Keratinocyte (primary cell): Measurements from ENCODE around the gene RLN2. TPM values are rescaled to one million over a fixed set of nuclear protein-coding genes. Genes with fewer than 3 reads are reported as not detected.

Experiments used
- DNase-seq: peaks from one replicate; pipeline ENCODE4 v3.0.0-alpha.2; 2011; ENCODE audit warnings: low read depth, missing footprints, low spot score
- FAIRE-seq: peaks from 2 replicates; lab custom pipeline; 2011; peaks lifted over from hg19 to GRCh38; lab: Jason Lieb, UNC
- H2AFZ ChIP-seq: 2 replicates; pipeline ENCODE4 v1.6.0; 2012; ENCODE audit warnings: low read length, control low read depth, inconsistent platforms; ENCODE audit not compliant: control insufficient read depth
- H3K27ac ChIP-seq: 2 replicates; pipeline ENCODE4 v1.5.1; 2011; ENCODE audit warnings: low read length; ENCODE audit not compliant: control insufficient read depth, insufficient read depth
- H3K27me3 ChIP-seq: 3 replicates; pipeline ENCODE4 v1.6.0; 2011; ENCODE audit warnings: low read length; ENCODE audit not compliant: control insufficient read depth, insufficient read depth; ENCODE audit errors: extremely low read depth
- H3K36me3 ChIP-seq, 2 experiments: 2 replicates in 1 of 2; 3 replicates in 1 of 2; pipeline ENCODE4 v1.5.1; 2011; ENCODE audit warnings: low read length in 2 of 2, mild to moderate bottlenecking in 1 of 2; ENCODE audit not compliant: control insufficient read depth in 2 of 2, insufficient read depth in 2 of 2; ENCODE audit errors: extremely low read depth in 1 of 2
- H3K4me1 ChIP-seq: 3 replicates; pipeline ENCODE4 v1.5.1; 2011; ENCODE audit warnings: low read length; ENCODE audit not compliant: control insufficient read depth, insufficient read depth; ENCODE audit errors: extremely low read depth
- H3K4me2 ChIP-seq: 3 replicates; pipeline ENCODE4 v1.6.0; 2011; ENCODE audit warnings: low read depth, low read length; ENCODE audit not compliant: control insufficient read depth, insufficient read depth; ENCODE audit errors: extremely low read depth
- H3K4me3 ChIP-seq, 3 experiments: fragments of 200-600 bp in 1 of 3; sonication (generic) in 1 of 3; 2 replicates in 2 of 3; 3 replicates in 1 of 3; pipeline ENCODE4 v1.5.1; 2011 to 2016; ENCODE audit warnings: low read length in 3 of 3, mild to moderate bottlenecking in 3 of 3, control low read depth in 2 of 3, inconsistent platforms in 1 of 3, low read depth in 1 of 3, mixed read lengths in 1 of 3, mixed run types in 1 of 3, moderate library complexity in 1 of 3; ENCODE audit not compliant: control insufficient read depth in 2 of 3, insufficient read depth in 2 of 3; ENCODE audit errors: extremely low read depth in 1 of 3
- H3K79me2 ChIP-seq: 2 replicates; pipeline ENCODE4 v1.6.0; 2012; ENCODE audit warnings: low read length; ENCODE audit not compliant: control insufficient read depth, insufficient read depth
- H3K9ac ChIP-seq: 3 replicates; pipeline ENCODE4 v1.6.0; 2011; ENCODE audit warnings: low read length; ENCODE audit not compliant: control insufficient read depth, insufficient read depth; ENCODE audit errors: extremely low read depth
- H3K9me1 ChIP-seq: 3 replicates; pipeline ENCODE4 v1.6.0; 2011; ENCODE audit warnings: low read length; ENCODE audit not compliant: control insufficient read depth, insufficient read depth; ENCODE audit errors: extremely low read depth
- H3K9me3 ChIP-seq: 2 replicates; pipeline ENCODE4 v1.5.1; 2012; ENCODE audit warnings: low read depth, low read length; ENCODE audit not compliant: control insufficient read depth
- H4K20me1 ChIP-seq: 3 replicates; pipeline ENCODE4 v1.6.0; 2011; ENCODE audit warnings: low read length; ENCODE audit not compliant: control insufficient read depth, insufficient read depth; ENCODE audit errors: extremely low read depth
- EZH2 ChIP-seq: IDR thresholded peaks from one replicate; pipeline ENCODE4 v1.6.1; 2012; ENCODE audit warnings: inconsistent platforms, mild to moderate bottlenecking, low read length, moderate library complexity
- dilution Hi-C: fragments of 300-500 bp; cut with MboI; formaldehyde crosslinking; loops from one replicate; pipeline ENCODE4 v1.7.0; 2020; ENCODE audit warnings: low sequenced_read_pairs; ENCODE audit not compliant: extremely low pct_ligation_motif_present
- polyA plus RNA-seq, 5 experiments: library from polyadenylated mRNA; depleted of rRNA in 3 of 5; stranded (reverse) in 3 of 5; stranded (forward) in 1 of 5; unstranded in 1 of 5; fragments of >200 nt; gene quantifications; 1 replicate in 1 of 5; 2 replicates in 3 of 5; 3 replicates in 1 of 5; pipeline versions ENCODE4 v1.2.1 to v1.2.3, GENCODE V29; 2011 to 2012; ENCODE audit warnings: missing spikeins in 2 of 5, low read depth in 1 of 5, low replicate concordance in 1 of 5
- small RNA-seq, 3 experiments: library from RNA; depleted of rRNA; stranded (forward); fragments of <200 nt; gene quantifications; one replicate each; pipeline ENCODE3, GENCODE V24; 2012; ENCODE audit warnings: low read depth in 3 of 3, low replicate concordance in 1 of 3; ENCODE audit not compliant: insufficient read length in 3 of 3
- TF ChIP-seq, protein P1 (sequence below), 3 experiments: IDR thresholded peaks in 1 of 3; conservative IDR thresholded peaks in 1 of 3; optimal IDR thresholded peaks in 1 of 3; 2 replicates in 2 of 3; 3 replicates in 1 of 3; pipeline versions ENCODE3 to v1.5.1; 2011; ENCODE audit warnings: low read length in 3 of 3, mild to moderate bottlenecking in 3 of 3, moderate library complexity in 2 of 3, control low read depth in 1 of 3, inconsistent platforms in 1 of 3; ENCODE audit not compliant: insufficient read depth in 2 of 3; ENCODE audit errors: extremely low read depth in 1 of 3

RLN2 gene
- polyA plus RNA-seq, 1 donor (not counting 4 experiments of a cell fraction or from before 2014, with no cell fraction given): 0.98 TPM

DNA sequence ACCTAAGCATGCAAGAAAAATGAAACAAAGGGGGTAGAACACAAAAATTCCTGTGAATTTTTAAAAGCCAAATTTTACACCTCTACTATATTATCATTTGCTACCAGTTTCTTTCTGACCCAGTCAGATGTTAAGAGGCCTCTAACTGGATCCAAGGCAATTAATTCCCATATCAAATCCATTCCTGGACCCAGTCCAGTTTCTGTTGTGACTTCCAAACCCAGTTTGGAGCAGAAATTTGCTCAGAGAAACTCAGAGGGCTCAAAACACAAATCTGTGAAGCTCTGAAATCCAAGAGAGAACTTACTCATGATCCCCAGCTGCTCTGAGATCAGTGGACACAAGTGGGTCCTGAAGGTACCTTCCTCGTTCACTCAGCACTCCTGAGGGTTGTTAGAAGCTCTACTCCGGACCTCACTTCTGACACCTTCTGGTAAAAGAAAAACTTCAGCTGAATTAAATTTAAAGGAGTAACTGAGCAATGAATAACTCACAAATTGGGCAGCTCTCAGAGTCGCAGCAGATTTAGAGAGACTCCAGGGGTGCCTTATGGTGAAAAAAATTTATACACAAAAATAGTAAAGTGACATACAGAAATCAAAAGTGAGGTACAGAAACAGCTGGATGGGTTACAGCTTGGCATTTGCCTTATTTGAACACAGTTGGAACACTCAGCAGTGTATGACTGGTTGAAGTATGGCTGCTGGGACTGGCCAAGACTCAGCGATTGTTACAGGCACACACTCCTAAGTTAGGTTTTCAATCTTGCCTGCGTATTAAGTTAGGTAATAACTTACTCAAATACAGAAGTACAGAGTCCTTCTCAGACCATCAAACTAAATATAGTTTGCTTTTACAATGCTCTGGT, 40.9 kb downstream of the RLN2 start:
- H3K4me1 ChIP-seq: peaks cover 6% of the 10 kb centered on the region
- FAIRE-seq (peak; percentile 39), DNase-seq (no peak)
- H3K36me3 ChIP-seq: no peaks in the 10 kb centered on the region
- H3K9me3 ChIP-seq: no peaks in the 10 kb centered on the region
- no peak overlapping the region for H2AFZ ChIP-seq
- H3K27ac ChIP-seq: no peak overlapping the region
- no peaks in the 10 kb centered on the region for H4K20me1 ChIP-seq
- no peak for TF ChIP-seq EZH2
- TF ChIP-seq, protein P1, sequence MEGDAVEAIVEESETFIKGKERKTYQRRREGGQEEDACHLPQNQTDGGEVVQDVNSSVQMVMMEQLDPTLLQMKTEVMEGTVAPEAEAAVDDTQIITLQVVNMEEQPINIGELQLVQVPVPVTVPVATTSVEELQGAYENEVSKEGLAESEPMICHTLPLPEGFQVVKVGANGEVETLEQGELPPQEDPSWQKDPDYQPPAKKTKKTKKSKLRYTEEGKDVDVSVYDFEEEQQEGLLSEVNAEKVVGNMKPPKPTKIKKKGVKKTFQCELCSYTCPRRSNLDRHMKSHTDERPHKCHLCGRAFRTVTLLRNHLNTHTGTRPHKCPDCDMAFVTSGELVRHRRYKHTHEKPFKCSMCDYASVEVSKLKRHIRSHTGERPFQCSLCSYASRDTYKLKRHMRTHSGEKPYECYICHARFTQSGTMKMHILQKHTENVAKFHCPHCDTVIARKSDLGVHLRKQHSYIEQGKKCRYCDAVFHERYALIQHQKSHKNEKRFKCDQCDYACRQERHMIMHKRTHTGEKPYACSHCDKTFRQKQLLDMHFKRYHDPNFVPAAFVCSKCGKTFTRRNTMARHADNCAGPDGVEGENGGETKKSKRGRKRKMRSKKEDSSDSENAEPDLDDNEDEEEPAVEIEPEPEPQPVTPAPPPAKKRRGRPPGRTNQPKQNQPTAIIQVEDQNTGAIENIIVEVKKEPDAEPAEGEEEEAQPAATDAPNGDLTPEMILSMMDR (optimal IDR thresholded peaks at IDR 0.05 in 1 of 3, IDR thresholded peaks at IDR 0.05 in 1 of 3, conservative IDR thresholded peaks at IDR 0.05 in 1 of 3; ENCODE audit: extremely low read depth in 1 of 3, insufficient read depth in 2 of 3, low read length in 3 of 3): peak in 2 of 3 experiments; percentile 9 to 26
- H3K4me3 ChIP-seq: no peak overlapping the region
- no peak overlapping the region for H3K4me2 ChIP-seq
- H3K9ac ChIP-seq: no peak overlapping the region
- H3K27me3 ChIP-seq: no peaks in the 10 kb centered on the region
- H3K79me2 ChIP-seq: no peaks in the 10 kb centered on the region
- dilution Hi-C loops: no loop called here
- no peaks in the 10 kb centered on the region for H3K9me1 ChIP-seq

Small RNAs within 50 kb of the gene (small RNA-seq; reads per million reads assigned to genes)
- gene HMGN2P31: 0 reads per million in 3 experiments

Other genes starting within 250 kb of the RLN2 start
- gene INSL6, start 119.1 kb downstream of the RLN2 start, polyA plus RNA-seq: not detected in 3 replicates
- 0.04 TPM in 1 of 3 replicates, not detected in the others for gene INSL4, start 73.3 kb downstream of the RLN2 start, polyA plus RNA-seq
- 0.10 to 0.19 TPM in 2 of 3 replicates, not detected in the other for gene RLN1, start 35.2 kb upstream of the RLN2 start, polyA plus RNA-seq
- gene PLGRKT, start 133.2 kb upstream of the RLN2 start, polyA plus RNA-seq: 16.9 to 35.2 TPM (median 28.6 TPM) in 3 replicates
- gene CD274, start 145.8 kb upstream of the RLN2 start, polyA plus RNA-seq: 15.5 to 36.3 TPM (median 18.9 TPM) in 3 replicates
- gene PDCD1LG2, start 205.8 kb upstream of the RLN2 start, polyA plus RNA-seq: 14.7 to 20.2 TPM (median 18.8 TPM) in 3 replicates